Spleen (tissue), 11 donors: ENCODE data around the gene GSTT4. TPM values are rescaled to one million over a fixed set of nuclear protein-coding genes. Genes with fewer than 3 reads are reported as not detected.
"Not testable (repeated sequence)": the region's sequence is repeated elsewhere in the genome, so short reads cannot be mapped to it uniquely, and the experiment has no call there.

ENCODE experiments used
- DNase-seq: peaks from one replicate; pipeline ENCODE4 v3.0.0-alpha.2; 2020
- H3K27ac ChIP-seq, 8 donors: fragments of 200-600 bp; sonication (generic) in 7 of 8; 1 replicate in 4 of 8; 2 replicates in 4 of 8; pipeline versions ENCODE4 v1.5.0 to v1.8.0; 2016 to 2021; ENCODE audit warnings: inconsistent platforms in 4 of 8, mild to moderate bottlenecking in 4 of 8, moderate library complexity in 1 of 8
- H3K27me3 ChIP-seq, 7 donors: fragments of 200-600 bp; sonication (generic) in 6 of 7; replicated peaks in 1 of 7; 1 replicate in 4 of 7; 2 replicates in 3 of 7; pipeline versions ENCODE4 v1.5.0 to v1.8.0; 2016 to 2021; ENCODE audit warnings: inconsistent platforms in 3 of 7, mild to moderate bottlenecking in 1 of 7
- H3K36me3 ChIP-seq, 6 donors: fragments of 200-600 bp; sonication (generic) in 5 of 6; 1 replicate in 4 of 6; 2 replicates in 2 of 6; pipeline versions ENCODE4 v1.5.0 to v1.8.0; 2016 to 2021; ENCODE audit warnings: inconsistent platforms in 2 of 6
- H3K4me1 ChIP-seq, 6 donors: fragments of 200-600 bp; sonication (generic) in 5 of 6; 1 replicate in 3 of 6; 2 replicates in 3 of 6; pipeline versions ENCODE4 v1.5.0 to v1.8.0; 2016 to 2021; ENCODE audit warnings: inconsistent platforms in 3 of 6
- H3K4me3 ChIP-seq, 8 donors: fragments of 200-600 bp; sonication (generic) in 7 of 8; 1 replicate in 4 of 8; 2 replicates in 4 of 8; pipeline versions ENCODE4 v1.5.0 to v1.8.0; 2016 to 2021; ENCODE audit warnings: inconsistent platforms in 4 of 8, mild to moderate bottlenecking in 4 of 8, moderate library complexity in 2 of 8
- H3K9me3 ChIP-seq, 8 donors: fragments of 200-600 bp; sonication (generic) in 7 of 8; 1 replicate in 4 of 8; 2 replicates in 4 of 8; pipeline versions ENCODE4 v1.5.0 to v1.8.0; 2016 to 2021; ENCODE audit warnings: inconsistent platforms in 4 of 8
- CTCF ChIP-seq, 11 experiments: fragments of 200-600 bp in 7 of 11; fragments of 450-650 bp in 4 of 11; sonication (generic) in 4 of 11; IDR thresholded peaks in 8 of 11; conservative IDR thresholded peaks in 3 of 11; 1 replicate in 7 of 11; 2 replicates in 4 of 11; pipeline versions ENCODE4 v1.4.0 to v1.8.0; 2016 to 2021; ENCODE audit warnings: antibody characterized with exemption in 11 of 11, inconsistent platforms in 4 of 11, mild to moderate bottlenecking in 1 of 11
- POLR2A ChIP-seq, 3 donors: fragments of 450-650 bp; IDR thresholded peaks; one replicate each; pipeline ENCODE4 v1.5.1; 2017; ENCODE audit warnings: antibody characterized with exemption in 3 of 3, mild to moderate bottlenecking in 1 of 3
- POLR2AphosphoS5 ChIP-seq, 3 donors: sonication (generic); formaldehyde crosslinking; IDR thresholded peaks; one replicate each; pipeline ENCODE4 v1.5.1; 2017; ENCODE audit warnings: antibody characterized with exemption in 3 of 3
- WGBS, 5 donors: extraction: QIAGEN DNeasy Blood & Tissue Kit in 3 of 5; methylation state at CpG; one replicate each; pipeline versions ENCODE4 v1.1.5 to v1.1.7; 2013 to 2018; 5-methylcytosine and 5-hydroxymethylcytosine counted together
- intact Hi-C: fragments of 100-400 bp; cut with DNase I; formaldehyde crosslinking; loops from one replicate; pipeline ENCODE4 v1.15.0; 2023; ENCODE audit warnings: low total_unique reads
- polyA plus RNA-seq, 3 donors: library from polyadenylated mRNA; stranded (reverse); fragments of 200-250 nt; gene quantifications; one replicate each; pipeline ENCODE4 v1.2.1, GENCODE V29; 2013
- total RNA-seq, 7 donors: library from RNA; depleted of rRNA in 3 of 7; stranded (reverse); fragments of >200 nt in 3 of 7; fragmentation: NEBNext Ultra II Directional in 4 of 7; extraction: Animal tissue kit (Norgen Biotek cat#: 25700) in 4 of 7; gene quantifications; one replicate each; pipeline versions ENCODE4 v1.1.0 to v1.2.1, GENCODE V29; 2016 to 2021
- donor health status: healthy with polysubstance abuse.
- donor health status: DM: no; HTN: no; CAD: no; lungs with moderate emphysema.
- donor health status: DM: no; HTN: no; CAD: no.
- donor health status: Bipolar disorder and iron deficiency.
- donor health status: healthy.
- donor health status: DM: no; HTN: no; CAD: no.
- donor health status: DM: yes; HTN: yes; CAD: no.

The GSTT4 gene
- total and polyA plus RNA-seq, 10 donors, result not detected

- Histone ChIP-seq H3K27me3 (peaks cover 0 to 11% (median 0%) of the 10 kb centered on the region in 7 donors), H3K9me3 (no peaks in the 10 kb centered on the region), H3K4me3 (no peak overlapping the region), H3K27ac (no peak overlapping the region), H3K4me1 (no peaks in the 10 kb centered on the region), H3K36me3 (no peaks in the 10 kb centered on the region)
- no peak for DNase-seq
- intact Hi-C loops, result no loop called here
- TF ChIP-seq POLR2A (IDR thresholded peaks at IDR 0.05) (no peak), CTCF (IDR thresholded peaks at IDR 0.05 in 8 of 11, conservative IDR thresholded peaks at IDR 0.05 in 3 of 11) (no peak), POLR2AphosphoS5 (IDR thresholded peaks at IDR 0.05) (no peak)
- 76 to 90% (median 76%) methylated on average over 5 of the region's 5 CpGs for WGBS, 5 donors
These were observed 2.4 kb downstream of the GSTT4 start for GRCh38 chr22:24002851-24003250.

GRCh38 chr22:24002272-24002671 lies 3.0 kb downstream of the GSTT4 start:
- Histone ChIP-seq H3K9me3 (no peaks in the 10 kb centered on the region), H3K4me3 (no peak overlapping the region), H3K27me3 (peaks cover 0 to 11% (median 0%) of the 10 kb centered on the region in 7 donors), H3K36me3 (no peaks in the 10 kb centered on the region), H3K27ac (no peak overlapping the region), H3K4me1 (no peaks in the 10 kb centered on the region)
- no peak for TF ChIP-seq POLR2A (IDR thresholded peaks at IDR 0.05)
- TF ChIP-seq CTCF (IDR thresholded peaks at IDR 0.05 in 8 of 11, conservative IDR thresholded peaks at IDR 0.05 in 3 of 11), result no peak
- no peak for TF ChIP-seq POLR2AphosphoS5 (IDR thresholded peaks at IDR 0.05)
- intact Hi-C loops, result no loop called here
- 80 to 89% (median 86%) methylated on average over 10 of the region's 10 CpGs for WGBS, 5 donors
- no peak for DNase-seq

GRCh38 chr22:24001314-24001713 lies 3.9 kb downstream of the GSTT4 start:
- intact Hi-C loops, result no loop called here
- no peaks in the 10 kb centered on the region for H3K4me1 ChIP-seq
- peaks cover 0 to 11% (median 0%) of the 10 kb centered on the region in 7 donors for H3K27me3 ChIP-seq
- TF ChIP-seq CTCF (IDR thresholded peaks at IDR 0.05 in 8 of 11, conservative IDR thresholded peaks at IDR 0.05 in 3 of 11) (no peak), POLR2A (IDR thresholded peaks at IDR 0.05) (no peak), POLR2AphosphoS5 (IDR thresholded peaks at IDR 0.05) (no peak)
- H3K4me3 ChIP-seq, result no peak overlapping the region
- no peak overlapping the region for H3K27ac ChIP-seq
- DNase-seq, result no peak
- H3K9me3 ChIP-seq, result no peaks in the 10 kb centered on the region
- 82 to 88% (median 84%) methylated on average over 5 to 9 of the region's 9 CpGs for WGBS, 5 donors
- H3K36me3 ChIP-seq, result no peaks in the 10 kb centered on the region

- H3K27ac ChIP-seq, H3K36me3 ChIP-seq, H3K9me3 ChIP-seq, DNase-seq, H3K4me3 ChIP-seq, intact Hi-C loops, H3K4me1 ChIP-seq: not testable (repeated sequence)
- H3K27me3 ChIP-seq, result peaks cover 0 to 11% (median 0%) of the 10 kb centered on the region in 7 donors
- 71 to 80% (median 77%) methylated on average over 7 of the region's 7 CpGs for WGBS, 5 donors
These were observed 5.5 kb downstream of the GSTT4 start for GRCh38 chr22:23999779-24000178.

- TF ChIP-seq POLR2AphosphoS5 (IDR thresholded peaks at IDR 0.05), result no peak
- no peak for TF ChIP-seq POLR2A (IDR thresholded peaks at IDR 0.05)
- TF ChIP-seq CTCF (IDR thresholded peaks at IDR 0.05 in 8 of 11, conservative IDR thresholded peaks at IDR 0.05 in 3 of 11), result no peak
- H3K36me3 ChIP-seq, result no peaks in the 10 kb centered on the region
- intact Hi-C loops, result no loop called here
- DNase-seq, result no peak
- 77 to 93% (median 89%) methylated on average over 3 of the region's 3 CpGs for WGBS, 5 donors
- H3K4me1 ChIP-seq, result no peaks in the 10 kb centered on the region
- H3K4me3 ChIP-seq, result no peak overlapping the region
- H3K27ac ChIP-seq, result no peak overlapping the region
- no peaks in the 10 kb centered on the region for H3K9me3 ChIP-seq
- peaks cover 0 to 9% (median 0%) of the 10 kb centered on the region in 7 donors for H3K27me3 ChIP-seq
These were observed 8.2 kb downstream of the GSTT4 start for GRCh38 chr22:23997092-23997491.

GRCh38 chr22:23993581-23994177 lies 11.6 kb downstream of the GSTT4 start:
- H3K27ac ChIP-seq, H3K27me3 ChIP-seq, intact Hi-C loops, H3K4me1 ChIP-seq, H3K9me3 ChIP-seq, DNase-seq, H3K4me3 ChIP-seq, H3K36me3 ChIP-seq: not testable (repeated sequence)
- WGBS, 5 donors, result 66 to 91% (median 70%) methylated on average over 4 of the region's 4 CpGs

- H3K36me3 ChIP-seq, H3K4me1 ChIP-seq, intact Hi-C loops, H3K27me3 ChIP-seq, H3K9me3 ChIP-seq, DNase-seq, H3K27ac ChIP-seq, H3K4me3 ChIP-seq: not testable (repeated sequence)
- WGBS, 5 donors, result 52 to 84% (median 74%) methylated on average over 2 of the region's 2 CpGs
These were observed 12.2 kb downstream of the GSTT4 start for GRCh38 chr22:23993080-23993479.
